ENCODE results near the gene TSHZ1.

GRCh38 chr18:75168619-75169018, 42.0 kb upstream of the TSHZ1 start:
- TF ChIP-seq CTCF (conservative IDR thresholded peaks at IDR 0.05): no peak
- TF ChIP-seq ZFX (IDR thresholded peaks at IDR 0.05): no peak
